A549 (cell line): ENCODE results near the gene LRRC8E. TPM values are rescaled to one million over a fixed set of nuclear protein-coding genes. Genes with fewer than 3 reads are reported as not detected.

Source experiments
- ATAC-seq, 2 experiments: fragments of 200-7000 bp in 1 of 2; fragments of >200 bp in 1 of 2; cut with Nextera tagmentation in 1 of 2; cut with Tn5 transposase in 1 of 2; 3 replicates each; pipeline versions ENCODE4 v1.8.0 to v1.9.1; 2018 to 2020; ENCODE audit warnings: mild to moderate bottlenecking in 1 of 2, moderate library complexity in 1 of 2
- CTCF ChIA-PET: fragments of 300-600 bp; sonication (Branson Sonifier 250); formaldehyde crosslinking; extraction: SDS; loops from one replicate; lab custom pipeline; 2021; ENCODE audit warnings: antibody characterized with exemption, inconsistent platforms; lab: Yijun Ruan, JAX
- POLR2A ChIA-PET: fragments of 350-600 bp; formaldehyde crosslinking; extraction: SDS; loops from one replicate; lab custom pipeline; 2021; ENCODE audit warnings: antibody characterized with exemption, inconsistent platforms; lab: Yijun Ruan, JAX
- DNase-seq, 2 experiments: peaks; one replicate each; pipeline versions ENCODE4 v3.0.0 to v3.0.0-alpha.2; 2011 to 2016; ENCODE audit warnings: low read depth in 1 of 2, low spot score in 1 of 2
- FAIRE-seq: peaks from 2 replicates; lab custom pipeline; 2011; peaks lifted over from hg19 to GRCh38; lab: Jason Lieb, UNC
- H3K27ac ChIP-seq, 2 experiments: fragments of >200 bp; sonication (Bioruptor Twin); formaldehyde crosslinking; 3 replicates each; pipeline ENCODE4 v1.5.1; 2016 to 2017
- H3K4me1 ChIP-seq: fragments of >200 bp; sonication (Bioruptor Twin); formaldehyde crosslinking; 3 replicates; pipeline ENCODE4 v1.6.1; 2016
- H3K4me2 ChIP-seq: fragments of >200 bp; sonication (Bioruptor Twin); formaldehyde crosslinking; 3 replicates; pipeline ENCODE4 v1.6.1; 2016
- H3K4me3 ChIP-seq: fragments of >200 bp; sonication (Bioruptor Twin); formaldehyde crosslinking; 3 replicates; pipeline ENCODE4 v1.5.1; 2016
- H3K9me3 ChIP-seq: fragments of >200 bp; sonication (Bioruptor Twin); formaldehyde crosslinking; 3 replicates; pipeline ENCODE4 v1.6.1; 2016
- BHLHE40 ChIP-seq: IDR thresholded peaks from 2 replicates; pipeline ENCODE4 v1.6.1; 2012; ENCODE audit warnings: low read depth, low read length, inconsistent platforms
- CBX2 ChIP-seq: fragments of 200-600 bp; sonication (generic); IDR thresholded peaks from 2 replicates; pipeline ENCODE4 v1.6.1; 2016; ENCODE audit warnings: low read depth, mild to moderate bottlenecking, borderline replicate concordance
- EHMT2 ChIP-seq: fragments of 200-600 bp; sonication (generic); IDR thresholded peaks from 2 replicates; pipeline ENCODE4 v1.6.1; 2016; ENCODE audit warnings: antibody characterized with exemption, low read depth, mild to moderate bottlenecking, moderate library complexity
- ESRRA ChIP-seq: fragments of 150-350 bp; IDR thresholded peaks from 2 replicates; pipeline ENCODE4 v1.6.1; 2014; ENCODE audit warnings: mild to moderate bottlenecking, low read length, borderline replicate concordance
- FOSL2 ChIP-seq, 2 experiments: fragments of 450-650 bp in 1 of 2; fragments of >200 bp in 1 of 2; sonication (Bioruptor Twin) in 1 of 2; formaldehyde crosslinking; IDR thresholded peaks; 2 replicates each; pipeline versions ENCODE4 v1.5.0 to v1.6.1; 2016 to 2020; ENCODE audit warnings: mild to moderate bottlenecking in 1 of 2, moderate library complexity in 1 of 2
- HDAC2 ChIP-seq: fragments of 200-600 bp; sonication (generic); IDR thresholded peaks from 2 replicates; pipeline ENCODE4 v1.6.1; 2016
- HOXA7 ChIP-seq: fragments of 250-450 bp; sonication (Bioruptor Pico); IDR thresholded peaks from 2 replicates; pipeline ENCODE4 v1.5.0; 2020; ENCODE audit warnings: mild to moderate bottlenecking, moderate library complexity
- KDM1A ChIP-seq: fragments of 200-600 bp; sonication (generic); IDR thresholded peaks from 2 replicates; pipeline ENCODE4 v1.6.1; 2016; ENCODE audit warnings: low read depth, mild to moderate bottlenecking
- MYC ChIP-seq: IDR thresholded peaks from 2 replicates; pipeline ENCODE4 v1.6.1; 2012; ENCODE audit warnings: mild to moderate bottlenecking, inconsistent platforms, low read length, improper control_type of control experiment, borderline replicate concordance
- NFE2L2 ChIP-seq: fragments of 150-350 bp; conservative IDR thresholded peaks from 2 replicates; pipeline ENCODE4 v1.6.1; 2014; ENCODE audit warnings: low read length
- NPAS2 ChIP-seq: fragments of 250-450 bp; sonication (Bioruptor Pico); IDR thresholded peaks from 2 replicates; pipeline ENCODE4 v1.8.0; 2022; ENCODE audit warnings: mild to moderate bottlenecking, moderate library complexity, borderline replicate concordance
- POLR2AphosphoS2 ChIP-seq: conservative IDR thresholded peaks from 2 replicates; pipeline ENCODE4 v1.6.1; 2012; ENCODE audit warnings: low read length, improper control_type of control experiment, inconsistent platforms
- RARB ChIP-seq: fragments of 250-450 bp; sonication (Bioruptor Pico); IDR thresholded peaks from 2 replicates; pipeline ENCODE4 v1.8.0; 2021; ENCODE audit warnings: mild to moderate bottlenecking, moderate library complexity
- RCOR1 ChIP-seq: fragments of 150-350 bp; IDR thresholded peaks from 2 replicates; pipeline ENCODE4 v1.6.1; 2014; ENCODE audit warnings: antibody characterized with exemption, low read length, low read depth
- RFX5 ChIP-seq: fragments of 450-650 bp; IDR thresholded peaks from 2 replicates; pipeline ENCODE4 v1.7.1; 2014; ENCODE audit warnings: antibody characterized with exemption, mild to moderate bottlenecking, moderate library complexity
- RNF2 ChIP-seq: fragments of 200-600 bp; sonication (generic); IDR thresholded peaks from 2 replicates; pipeline ENCODE4 v1.6.1; 2016; ENCODE audit warnings: low read depth, mild to moderate bottlenecking, antibody characterized with exemption, moderate library complexity, borderline replicate concordance
- TFCP2L1 ChIP-seq: fragments of 250-450 bp; sonication (Bioruptor Pico); IDR thresholded peaks from 2 replicates; pipeline ENCODE4 v1.5.0; 2021; ENCODE audit warnings: mild to moderate bottlenecking
- TP53 ChIP-seq: fragments of 250-450 bp; sonication (Bioruptor Pico); IDR thresholded peaks from 2 replicates; pipeline ENCODE4 v1.5.0; 2021; ENCODE audit warnings: mild to moderate bottlenecking, moderate library complexity
- USF2 ChIP-seq: fragments of 450-650 bp; IDR thresholded peaks from 2 replicates; pipeline ENCODE4 v1.6.1; 2014; ENCODE audit warnings: antibody characterized with exemption
- ZC3H11A ChIP-seq: fragments of 450-650 bp; IDR thresholded peaks from 2 replicates; pipeline ENCODE4 v1.6.1; 2014; ENCODE audit warnings: antibody characterized with exemption, mild to moderate bottlenecking
- ZFP36 ChIP-seq: fragments of 450-650 bp; IDR thresholded peaks from 2 replicates; pipeline ENCODE4 v1.6.1; 2014; ENCODE audit warnings: borderline replicate concordance; ENCODE audit not compliant: partially characterized antibody
- ZSCAN20 ChIP-seq: fragments of 250-450 bp; sonication (Bioruptor Pico); IDR thresholded peaks from 2 replicates; pipeline ENCODE4 v1.8.0; 2022; ENCODE audit warnings: mild to moderate bottlenecking, moderate library complexity
- WGBS: methylation state at CpG from one replicate; pipeline ENCODE4 v1.1.6; 2017; ENCODE audit errors: missing lambda C conversion rate; 5-methylcytosine and 5-hydroxymethylcytosine counted together
- polyA plus RNA-seq, 4 experiments: library from polyadenylated mRNA; depleted of rRNA in 3 of 4; stranded (reverse); fragments of >200 nt; fragmentation: RNase III in 1 of 4; extraction: RNeasy Plus Mini Kit Qiagen cat#74134 plus additional on column Dnase treatment in 1 of 4; gene quantifications; 2 replicates in 3 of 4; 3 replicates in 1 of 4; pipeline ENCODE4 v1.2.3, GENCODE V29; 2011 to 2017
- TF ChIP-seq, protein P1 (sequence below): fragments of >200 bp; sonication (Bioruptor Twin); formaldehyde crosslinking; IDR thresholded peaks from 2 replicates; pipeline ENCODE4 v1.6.1; 2016
- TF ChIP-seq, protein P2 (sequence below): fragments of 150-350 bp; IDR thresholded peaks from 2 replicates; pipeline ENCODE4 v1.6.1; 2014; ENCODE audit warnings: low read depth, mild to moderate bottlenecking, low read length

The LRRC8E gene
- polyA plus RNA-seq, 2 of the 4 experiments (the other 2 are of a cell fraction), result 4.0 to 4.4 TPM

DNA sequence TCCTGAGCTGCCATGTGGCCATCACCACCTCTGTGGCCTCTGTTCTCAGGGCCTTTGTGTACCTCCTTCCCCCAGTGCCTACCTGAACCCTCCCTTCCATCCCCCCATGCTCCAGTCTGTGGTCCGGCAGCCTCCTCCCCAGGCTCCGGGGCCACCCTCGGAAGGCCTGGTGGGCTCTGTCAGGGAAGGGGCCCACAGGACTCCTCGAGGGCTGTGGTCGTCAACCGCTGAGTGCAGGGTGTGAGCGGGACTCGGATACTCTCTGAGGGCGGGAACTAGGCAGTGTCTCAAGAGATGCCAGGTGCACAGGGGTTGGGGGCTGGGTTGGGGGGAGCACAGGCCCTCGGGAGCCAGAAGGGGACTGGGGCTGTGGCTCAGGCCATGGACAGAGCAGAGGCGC, 19.2 kb downstream of the LRRC8E start:
- TF ChIP-seq RFX5 (no peak), KDM1A (no peak), RARB (no peak), BHLHE40 (no peak), CBX2 (no peak), NPAS2 (CRISPR knock-in tag) (no peak), MYC (no peak), ZSCAN20 (CRISPR knock-in tag) (no peak), ESRRA (no peak)
- TF ChIP-seq, protein P1, sequence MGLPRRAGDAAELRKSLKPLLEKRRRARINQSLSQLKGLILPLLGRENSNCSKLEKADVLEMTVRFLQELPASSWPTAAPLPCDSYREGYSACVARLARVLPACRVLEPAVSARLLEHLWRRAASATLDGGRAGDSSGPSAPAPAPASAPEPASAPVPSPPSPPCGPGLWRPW, result no peak
- no peak overlapping the region for H3K4me3 ChIP-seq
- ATAC-seq (no peak), DNase-seq (no peak), FAIRE-seq (no peak)
- no peak overlapping the region for H3K4me2 ChIP-seq
- POLR2A ChIA-PET, result no interaction called here
- CTCF ChIA-PET, result interaction anchor here (1.7 to 2.2 kb wide), 2 partner anchors 9 to 10 kb away, joined by 7 to 14 read pairs; no protein-coding TSS in a partner anchor
- no peak overlapping the region for H3K27ac ChIP-seq
- 93% methylated on average over 8 of the region's 11 CpGs for WGBS
- H3K9me3 ChIP-seq, result no peaks in the 10 kb centered on the region
- peaks cover 8% of the 10 kb centered on the region for H3K4me1 ChIP-seq

GRCh38 chr19:7908078-7908699, 19.9 kb downstream of the LRRC8E start:
- ATAC-seq (no peak; a peak in 1 of 6 replicates), DNase-seq (no peak), FAIRE-seq (no peak)
- 82% methylated on average over 14 of the region's 14 CpGs for WGBS
- Histone ChIP-seq H3K4me1 (peaks cover 8% of the 10 kb centered on the region), H3K4me3 (no peak overlapping the region), H3K4me2 (no peak overlapping the region), H3K9me3 (no peaks in the 10 kb centered on the region), H3K27ac (no peak overlapping the region)
- TF ChIP-seq NFE2L2, result no peak
- TF ChIP-seq HOXA7 (CRISPR knock-in tag), result no peak
- no peak for TF ChIP-seq USF2
- TF ChIP-seq BHLHE40, result no peak
- no peak for TF ChIP-seq EHMT2
- no peak for TF ChIP-seq ZSCAN20 (CRISPR knock-in tag)
- TF ChIP-seq RNF2, result no peak
- TF ChIP-seq ZC3H11A, result no peak
- no peak for TF ChIP-seq RCOR1
- no peak for TF ChIP-seq ZFP36
- no peak for TF ChIP-seq TP53 (CRISPR knock-in tag)
- no peak for TF ChIP-seq TFCP2L1 (CRISPR knock-in tag)
- no peak for TF ChIP-seq CBX2
- no peak for TF ChIP-seq HDAC2
- TF ChIP-seq, protein P2, sequence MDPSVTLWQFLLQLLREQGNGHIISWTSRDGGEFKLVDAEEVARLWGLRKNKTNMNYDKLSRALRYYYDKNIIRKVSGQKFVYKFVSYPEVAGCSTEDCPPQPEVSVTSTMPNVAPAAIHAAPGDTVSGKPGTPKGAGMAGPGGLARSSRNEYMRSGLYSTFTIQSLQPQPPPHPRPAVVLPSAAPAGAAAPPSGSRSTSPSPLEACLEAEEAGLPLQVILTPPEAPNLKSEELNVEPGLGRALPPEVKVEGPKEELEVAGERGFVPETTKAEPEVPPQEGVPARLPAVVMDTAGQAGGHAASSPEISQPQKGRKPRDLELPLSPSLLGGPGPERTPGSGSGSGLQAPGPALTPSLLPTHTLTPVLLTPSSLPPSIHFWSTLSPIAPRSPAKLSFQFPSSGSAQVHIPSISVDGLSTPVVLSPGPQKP, result no peak
- TF ChIP-seq FOSL2 (IDR thresholded peaks at IDR 0.05), result no peak
- TF ChIP-seq FOSL2 (CRISPR knock-in tag; IDR thresholded peaks at IDR 0.05), result no peak
- no peak for TF ChIP-seq POLR2AphosphoS2
- ChIA-PET CTCF (interaction anchor here (0.8 to 2.2 kb wide), 4 partner anchors 8 to 39 kb away, joined by 3 to 14 read pairs (median 3); no protein-coding TSS in a partner anchor), POLR2A (interaction anchor here (0.8 kb wide), 1 partner anchor 12 kb away, joined by 3 read pairs; the partner anchor contains the start of gene SNAPC2)
